T-cell (primary cell): ENCODE measurements around the gene WDR11. TPM values are rescaled to one million over a fixed set of nuclear protein-coding genes. Genes with fewer than 3 reads are reported as not detected.

ENCODE experiments used
- ATAC-seq, 4 experiments: fragments of 200-7000 bp in 3 of 4; fragments of 150-1000 bp in 1 of 4; cut with Tn5 transposase; replicated peaks in 1 of 4; 1 replicate in 3 of 4; 2 replicates in 1 of 4; pipeline ENCODE4 v1.10.0; 2021; ENCODE audit warnings: moderate library complexity in 3 of 4, mild to moderate bottlenecking in 2 of 4, moderate number of reproducible peaks in 1 of 4
- CTCF ChIA-PET, 2 donors: fragments of 300-600 bp; sonication (Branson Sonifier 250); formaldehyde crosslinking; loops; one replicate each; lab custom pipeline; 2022; ENCODE audit warnings: antibody characterized with exemption in 2 of 2; lab: Charles Lee
- POLR2A ChIA-PET, 2 donors: fragments of 300-600 bp; sonication (Branson Sonifier 250); formaldehyde crosslinking; loops; one replicate each; lab custom pipeline; 2022; ENCODE audit warnings: antibody characterized with exemption in 2 of 2; lab: Charles Lee
- DNase-seq, 35 experiments: peaks; one replicate each; pipeline versions ENCODE4 v3.0.0 to v3.0.0-alpha.2; 2013 to 2023
- H3K27ac ChIP-seq: one replicate; pipeline ENCODE4 v1.5.1; 2013; ENCODE audit warnings: low read length
- H3K27me3 ChIP-seq, 2 experiments: replicated peaks in 1 of 2; 1 replicate in 1 of 2; 2 replicates in 1 of 2; pipeline versions ENCODE4 v1.6.1 to v1.7.0; 2013; ENCODE audit warnings: low read length in 1 of 2, mixed read lengths in 1 of 2; ENCODE audit not compliant: control insufficient read depth in 2 of 2, insufficient read depth in 2 of 2; ENCODE audit errors: extremely low read depth in 1 of 2
- H3K36me3 ChIP-seq, 2 donors: 1 replicate in 1 of 2; 2 replicates in 1 of 2; pipeline versions ENCODE4 v1.6.1 to v1.7.0; 2013; ENCODE audit warnings: low read length in 1 of 2; ENCODE audit not compliant: control insufficient read depth in 2 of 2, insufficient read depth in 1 of 2; ENCODE audit errors: extremely low read depth in 1 of 2
- H3K4me1 ChIP-seq, 2 experiments: 1 replicate in 1 of 2; 2 replicates in 1 of 2; pipeline versions ENCODE4 v1.6.1 to v1.7.0; 2013; ENCODE audit warnings: low read length in 2 of 2, mixed read lengths in 1 of 2; ENCODE audit not compliant: insufficient read depth in 2 of 2, control insufficient read depth in 1 of 2; ENCODE audit errors: extremely low read depth in 1 of 2
- H3K4me3 ChIP-seq, 2 donors: 1 replicate in 1 of 2; 2 replicates in 1 of 2; pipeline versions ENCODE4 v1.5.1 to v1.7.0; 2013; ENCODE audit warnings: mild to moderate bottlenecking in 2 of 2, low read length in 1 of 2, moderate library complexity in 1 of 2; ENCODE audit not compliant: control insufficient read depth in 1 of 2; ENCODE audit errors: extremely low read depth in 1 of 2
- H3K9me3 ChIP-seq: 2 replicates; pipeline ENCODE4 v1.7.0; 2013
- H3K27ac Mint-ChIP-seq, 2 donors: one replicate each; pipeline ENCODE4 v1.8.0; 2020 to 2021; ENCODE audit warnings: mild to moderate bottlenecking in 2 of 2, mixed read lengths in 2 of 2
- H3K27me3 Mint-ChIP-seq, 2 donors: one replicate each; pipeline ENCODE4 v1.8.0; 2021 to 2022; ENCODE audit warnings: mixed read lengths in 2 of 2
- H3K36me3 Mint-ChIP-seq: one replicate; pipeline ENCODE4 v1.8.0; 2021; ENCODE audit warnings: mixed read lengths
- H3K4me1 Mint-ChIP-seq, 3 donors: one replicate each; pipeline ENCODE4 v1.8.0; 2020 to 2022; ENCODE audit warnings: mixed read lengths in 3 of 3, mild to moderate bottlenecking in 1 of 3
- H3K4me3 Mint-ChIP-seq, 3 donors: one replicate each; pipeline ENCODE4 v1.8.0; 2020 to 2022; ENCODE audit warnings: mild to moderate bottlenecking in 3 of 3, mixed read lengths in 3 of 3, moderate library complexity in 3 of 3
- H3K9me3 Mint-ChIP-seq, 3 donors: one replicate each; pipeline ENCODE4 v1.8.0; 2020 to 2022; ENCODE audit warnings: mixed read lengths in 3 of 3
- WGBS: methylation state at CpG from one replicate; pipeline ENCODE4 v1.1.5; 2013; ENCODE audit warnings: missing lambda C conversion rate; ENCODE audit not compliant: insufficient coverage; 5-methylcytosine and 5-hydroxymethylcytosine counted together
- total RNA-seq, 35 experiments: library from RNA in 6 of 35; stranded (reverse) in 6 of 35; fragments of 120-200 nt in 1 of 35; gene quantifications; one replicate each; pipeline versions ENCODE4 v1.2.1 to v1.2.4 and lab custom pipeline; 2013 to 2026

The WDR11 gene
- total RNA-seq, 5 donors from 2014 or later (not counting 1 experiment from before 2014, with no cell fraction given), result 37.6 to 44.3 (median 38.9) TPM

DNA sequence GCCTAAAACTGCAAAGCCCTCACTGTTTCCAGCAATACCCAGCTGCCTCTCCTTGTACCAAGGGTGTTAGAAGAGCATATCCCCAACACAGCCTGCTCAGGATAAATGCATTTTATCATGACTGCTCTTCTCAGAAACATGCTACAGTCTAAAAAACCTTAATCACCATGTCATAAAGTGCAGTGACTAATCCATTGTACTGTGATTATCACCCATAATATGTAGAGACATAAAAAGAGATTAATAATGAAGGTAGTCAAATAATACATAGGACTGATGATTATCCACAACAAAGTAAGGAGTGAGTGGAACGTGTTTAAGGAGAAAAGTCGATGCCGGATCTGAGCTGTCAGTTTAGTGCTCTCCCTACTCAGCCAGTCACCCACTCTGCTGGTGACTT lies 12.2 kb upstream of the WDR11 start:
- ATAC-seq (no peak), DNase-seq (no peak)
- no peak overlapping the region for H3K4me3 ChIP-seq
- no peak overlapping the region for H3K27ac Mint-ChIP-seq
- H3K27ac ChIP-seq, result no peak overlapping the region
- no CpG with 5 or more reads among the region's 3 CpGs for WGBS
- H3K36me3 ChIP-seq, result no peaks in the 10 kb centered on the region
- H3K4me3 Mint-ChIP-seq, result no peak overlapping the region
- POLR2A ChIA-PET, result no interaction called here
- no peaks in the 10 kb centered on the region for H3K9me3 ChIP-seq
- CTCF ChIA-PET, result no interaction called here
- no peaks in the 10 kb centered on the region for H3K9me3 Mint-ChIP-seq
- H3K27me3 ChIP-seq, result peaks cover 0 to 8% of the 10 kb centered on the region in 2 experiments
- H3K27me3 Mint-ChIP-seq, result peaks cover 3 to 9% of the 10 kb centered on the region in 2 donors
- no peaks in the 10 kb centered on the region for H3K36me3 Mint-ChIP-seq
- H3K4me1 Mint-ChIP-seq, result no peaks in the 10 kb centered on the region
- no peaks in the 10 kb centered on the region for H3K4me1 ChIP-seq

DNA sequence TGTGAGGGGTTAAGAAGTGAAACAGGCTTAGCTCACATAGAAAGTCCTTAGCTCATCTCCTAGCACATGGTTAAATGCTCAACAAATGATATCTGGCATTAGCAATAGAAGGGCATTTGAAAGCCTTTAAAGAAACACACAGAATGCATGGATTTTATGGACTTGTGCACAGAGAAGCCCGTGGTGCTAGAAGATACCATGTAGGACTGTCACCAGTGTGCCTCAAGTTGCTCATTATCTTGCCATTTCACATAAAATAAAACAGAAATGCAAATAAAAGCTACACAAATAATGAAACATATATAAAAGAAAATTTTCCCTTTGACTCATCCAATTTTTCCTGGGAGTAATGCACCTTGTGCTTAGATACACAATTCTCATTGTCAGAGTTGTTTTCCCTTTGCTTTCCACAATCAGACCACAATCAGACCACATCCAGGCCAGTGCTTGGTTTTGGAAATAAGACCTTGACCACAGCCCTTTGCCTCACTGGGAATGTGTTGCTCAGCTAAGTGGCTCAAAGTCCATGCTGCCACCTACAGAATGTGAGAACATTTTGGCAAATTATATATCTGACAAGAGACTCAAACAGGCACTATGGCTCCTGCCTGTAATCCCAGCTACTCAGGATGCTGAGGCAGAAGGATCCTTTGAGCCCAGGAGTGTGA lies 9.5 kb upstream of the WDR11 start:
- peaks cover 0 to 8% of the 10 kb centered on the region in 2 experiments for H3K27me3 ChIP-seq
- no CpG with 5 or more reads among the region's 1 CpG for WGBS
- CTCF ChIA-PET, result no interaction called here
- Mint-ChIP-seq H3K27me3 (peaks cover 0 to 9% of the 10 kb centered on the region in 2 donors), H3K4me1 (peaks cover 0 to 7% (median 0%) of the 10 kb centered on the region in 3 donors), H3K4me3 (no peak overlapping the region), H3K36me3 (no peaks in the 10 kb centered on the region), H3K9me3 (no peaks in the 10 kb centered on the region), H3K27ac (no peak overlapping the region)
- H3K27ac ChIP-seq, result no peak overlapping the region
- DNase-seq (no peak), ATAC-seq (no peak)
- H3K4me3 ChIP-seq, result no peak overlapping the region
- POLR2A ChIA-PET, result no interaction called here
- no peaks in the 10 kb centered on the region for H3K36me3 ChIP-seq
- no peaks in the 10 kb centered on the region for H3K9me3 ChIP-seq
- H3K4me1 ChIP-seq, result no peaks in the 10 kb centered on the region

DNA sequence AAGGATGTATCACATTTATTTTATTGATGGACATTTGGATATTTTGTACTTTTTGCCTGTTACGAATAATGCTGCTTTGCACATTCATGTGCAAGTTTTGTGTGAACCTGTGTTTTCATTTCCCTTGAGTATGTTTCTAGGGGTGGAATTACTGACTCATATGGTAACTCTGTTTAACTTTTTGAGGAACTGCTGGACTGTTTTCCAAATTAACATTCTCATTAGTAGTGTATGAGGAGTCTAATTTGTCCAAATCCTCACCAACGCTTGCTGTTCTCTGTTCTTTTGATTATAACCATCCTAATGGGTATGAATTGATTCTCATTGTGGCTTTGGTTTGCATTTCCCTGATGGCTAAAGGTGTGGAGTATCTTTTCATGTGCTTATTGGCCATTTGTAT lies 3.2 kb downstream of the WDR11 start:
- DNase-seq, result no peak
- WGBS, result no CpG with 5 or more reads among the region's 2 CpGs
- no peak overlapping the region for H3K4me3 ChIP-seq
- Mint-ChIP-seq H3K4me1 (peaks cover 48 to 58% (median 48%) of the 10 kb centered on the region in 3 donors), H3K9me3 (peaks cover 0 to 6% (median 2%) of the 10 kb centered on the region in 3 donors), H3K27me3 (no peaks in the 10 kb centered on the region), H3K27ac (peak overlapping the region in 1 of 2 donors; percentile 62), H3K4me3 (no peak overlapping the region), H3K36me3 (peaks cover 34% of the 10 kb centered on the region)
- no peaks in the 10 kb centered on the region for H3K27me3 ChIP-seq
- peaks cover 0 to 4% of the 10 kb centered on the region in 2 donors for H3K36me3 ChIP-seq
- ChIA-PET CTCF (no interaction called here), POLR2A (no interaction called here)
- peaks cover 11 to 13% of the 10 kb centered on the region in 2 experiments for H3K4me1 ChIP-seq
- H3K9me3 ChIP-seq, result no peaks in the 10 kb centered on the region
- ATAC-seq, result no peak
- H3K27ac ChIP-seq, result no peak overlapping the region

DNA sequence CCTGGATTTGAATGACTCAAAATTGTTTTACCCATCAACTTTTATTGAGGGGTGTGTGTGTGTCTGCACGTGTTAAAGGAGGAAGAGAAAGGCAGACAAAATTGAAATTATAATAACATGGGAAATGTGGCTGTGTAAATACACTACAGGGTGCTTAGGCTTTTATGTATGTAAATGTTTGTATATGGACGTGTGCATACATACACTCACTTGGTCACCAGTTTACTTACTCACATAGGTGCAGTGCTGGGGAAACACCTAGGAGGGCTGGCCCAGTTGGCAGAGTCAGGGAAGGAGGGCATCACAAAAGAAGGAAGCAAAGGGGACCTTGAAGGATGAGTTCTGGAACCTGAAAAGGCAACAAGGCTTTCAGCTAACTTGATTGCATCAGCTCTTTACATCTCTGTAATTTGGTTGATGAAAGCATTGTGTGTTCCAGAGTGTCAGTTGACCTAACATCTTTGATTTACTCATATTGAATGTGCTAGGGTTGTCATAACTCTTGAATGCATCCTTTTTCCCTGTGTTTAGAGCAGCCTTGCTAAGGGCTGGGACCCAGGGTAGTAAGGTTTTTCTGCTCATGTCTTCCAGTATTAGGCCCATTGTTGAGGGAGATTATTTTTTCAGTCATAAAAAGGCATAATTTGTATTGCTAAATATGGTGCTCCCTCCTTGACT lies 10.2 kb downstream of the WDR11 start:
- H3K27ac Mint-ChIP-seq, result no peak overlapping the region
- ATAC-seq (no peak), DNase-seq (no peak)
- WGBS, result no CpG with 5 or more reads among the region's 2 CpGs
- peaks cover 35% of the 10 kb centered on the region for H3K36me3 Mint-ChIP-seq
- no peaks in the 10 kb centered on the region for H3K4me1 ChIP-seq
- no peaks in the 10 kb centered on the region for H3K27me3 Mint-ChIP-seq
- H3K27ac ChIP-seq, result no peak overlapping the region
- no peaks in the 10 kb centered on the region for H3K9me3 ChIP-seq
- peaks cover 0 to 36% of the 10 kb centered on the region in 2 donors for H3K36me3 ChIP-seq
- H3K9me3 Mint-ChIP-seq, result no peaks in the 10 kb centered on the region
- CTCF ChIA-PET, result no interaction called here
- POLR2A ChIA-PET, result no interaction called here
- H3K4me3 Mint-ChIP-seq, result no peak overlapping the region
- H3K4me1 Mint-ChIP-seq, result peaks cover 0 to 4% (median 2%) of the 10 kb centered on the region in 3 donors
- H3K27me3 ChIP-seq, result no peaks in the 10 kb centered on the region
- H3K4me3 ChIP-seq, result no peak overlapping the region

DNA sequence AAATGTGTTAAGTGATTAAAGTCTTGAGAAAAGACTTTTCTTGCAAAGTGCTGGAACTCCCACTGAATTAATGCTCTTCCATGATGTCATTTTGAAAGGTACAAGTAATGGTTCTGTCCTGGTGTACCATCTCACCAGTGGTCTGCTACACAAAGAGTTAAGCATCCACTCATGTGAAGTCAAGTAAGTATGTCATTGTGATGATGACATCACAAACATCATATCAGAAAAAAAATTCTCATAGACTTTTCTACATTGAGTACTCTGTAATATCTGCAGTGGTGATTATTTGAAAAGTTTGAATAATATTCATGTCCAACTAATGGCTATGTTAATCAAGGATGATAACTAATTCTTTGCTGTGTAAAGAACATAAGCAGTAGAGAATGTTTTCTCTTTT lies 22.6 kb downstream of the WDR11 start:
- Histone ChIP-seq H3K27ac (no peak overlapping the region), H3K4me1 (no peaks in the 10 kb centered on the region), H3K27me3 (no peaks in the 10 kb centered on the region), H3K36me3 (peaks cover 0 to 27% of the 10 kb centered on the region in 2 donors), H3K4me3 (no peak overlapping the region), H3K9me3 (no peaks in the 10 kb centered on the region)
- ATAC-seq, result no peak
- Mint-ChIP-seq H3K9me3 (no peaks in the 10 kb centered on the region), H3K27ac (no peak overlapping the region), H3K4me1 (no peaks in the 10 kb centered on the region), H3K27me3 (no peaks in the 10 kb centered on the region), H3K4me3 (no peak overlapping the region), H3K36me3 (peaks cover 58% of the 10 kb centered on the region)
- POLR2A ChIA-PET, result interaction anchor here in 1 of 2 donors (0.6 kb wide), 1 partner anchor 22 kb away, joined by 3 read pairs; no protein-coding TSS in a partner anchor
- CTCF ChIA-PET, result no interaction called here
- no peak for DNase-seq

DNA sequence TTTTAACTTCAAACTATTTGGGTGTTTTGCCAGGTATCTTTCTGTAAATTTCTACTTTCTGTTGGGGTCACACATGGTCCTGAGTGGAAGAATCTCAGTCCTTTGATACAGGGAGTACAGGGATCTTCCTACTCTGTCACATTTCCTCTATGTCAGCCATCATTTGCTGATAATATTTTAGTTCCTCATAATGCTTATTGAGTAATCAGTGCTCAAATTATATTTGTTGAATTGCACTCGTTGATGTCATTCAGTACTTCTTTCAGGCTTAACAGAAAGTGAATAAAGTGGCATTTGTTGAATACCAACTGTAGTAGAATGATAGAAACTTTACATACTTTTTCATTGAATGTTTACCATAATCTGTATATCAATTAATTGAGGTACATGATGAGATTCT lies 31.9 kb downstream of the WDR11 start:
- Histone ChIP-seq H3K27ac (no peak overlapping the region), H3K4me3 (no peak overlapping the region), H3K4me1 (no peaks in the 10 kb centered on the region), H3K36me3 (peaks cover 0 to 29% of the 10 kb centered on the region in 2 donors), H3K9me3 (no peaks in the 10 kb centered on the region), H3K27me3 (no peaks in the 10 kb centered on the region)
- Mint-ChIP-seq H3K36me3 (peaks cover 68% of the 10 kb centered on the region), H3K9me3 (no peaks in the 10 kb centered on the region), H3K27ac (no peak overlapping the region), H3K27me3 (no peaks in the 10 kb centered on the region), H3K4me3 (no peak overlapping the region), H3K4me1 (no peaks in the 10 kb centered on the region)
- ATAC-seq (no peak), DNase-seq (no peak)
- ChIA-PET CTCF (no interaction called here), POLR2A (no interaction called here)
- WGBS, result no CpG with 5 or more reads among the region's 1 CpG
